HepG2 (cell line): ENCODE results near the gene RIN3. TPM values are rescaled to one million over a fixed set of nuclear protein-coding genes. Genes with fewer than 3 reads are reported as not detected.

Source experiments
- ATAC-seq: fragments of 200-7000 bp; cut with Tn5 transposase; 3 replicates; pipeline ENCODE4 v1.9.1; 2020; ENCODE audit warnings: mild to moderate bottlenecking, moderate library complexity
- BruUV-seq: library from RNA; stranded (reverse); fragments of 400-500 nt; replicated peaks from 2 replicates; lab custom pipeline; 2021; lab: Mats Ljungman, UMichigan
- CTCF ChIA-PET: fragments of 300-600 bp; formaldehyde crosslinking; extraction: SDS; loops from one replicate; lab custom pipeline; 2021; ENCODE audit warnings: low total read pairs, inconsistent platforms, low intra/inter-chr PET ratio; lab: Yijun Ruan, JAX
- POLR2A ChIA-PET: fragments of 350-600 bp; sonication (Branson Sonifier 250); formaldehyde crosslinking; loops from one replicate; lab custom pipeline; 2020; ENCODE audit warnings: antibody characterized with exemption, inconsistent platforms; lab: Yijun Ruan, JAX
- DNase-seq: peaks from one replicate; pipeline ENCODE4 v3.0.0-alpha.2; 2015; ENCODE audit warnings: low spot score
- FAIRE-seq: peaks from 3 replicates; lab custom pipeline; 2011; peaks lifted over from hg19 to GRCh38; lab: Jason Lieb, UNC
- H2AFZ ChIP-seq: one replicate; pipeline ENCODE4 v1.6.1; 2011; ENCODE audit warnings: low read length, inconsistent platforms
- H3K27ac ChIP-seq: fragments of 300-600 bp; 3 replicates; pipeline ENCODE4 v1.8.0; 2011; ENCODE audit warnings: mixed run types, mild to moderate bottlenecking, mixed read lengths, low read length, inconsistent platforms; ENCODE audit not compliant: insufficient read depth; ENCODE audit errors: extremely low read length
- H3K27me3 ChIP-seq, 2 experiments: fragments of 200-600 bp in 1 of 2; 2 replicates in 1 of 2; 3 replicates in 1 of 2; pipeline versions ENCODE4 v1.6.0 to v1.8.0; 2011; ENCODE audit warnings: low read length in 2 of 2, mild to moderate bottlenecking in 2 of 2, moderate library complexity in 2 of 2, inconsistent platforms in 1 of 2; ENCODE audit not compliant: insufficient read depth in 2 of 2, control insufficient read depth in 1 of 2
- H3K36me3 ChIP-seq, 2 experiments: fragments of 200-600 bp in 1 of 2; replicated peaks in 1 of 2; 2 replicates in 1 of 2; 3 replicates in 1 of 2; pipeline versions ENCODE4 v1.5.1 to v1.8.0; 2011; ENCODE audit warnings: low read length in 2 of 2, inconsistent platforms in 1 of 2; ENCODE audit not compliant: insufficient read depth in 2 of 2, control insufficient read depth in 1 of 2
- H3K4me1 ChIP-seq: 2 replicates; pipeline ENCODE4 v1.5.1; 2012; ENCODE audit warnings: low read length, inconsistent platforms; ENCODE audit not compliant: insufficient read depth
- H3K4me2 ChIP-seq: 2 replicates; pipeline ENCODE4 v1.6.0; 2011; ENCODE audit warnings: low read depth, low read length, inconsistent platforms
- H3K4me3 ChIP-seq, 3 experiments: fragments of 200-600 bp in 1 of 3; sonication (generic), shearing (Covaris generic) in 1 of 3; replicated peaks in 1 of 3; 2 replicates each; pipeline ENCODE4 v1.5.1; 2011 to 2016; ENCODE audit warnings: low read length in 3 of 3, inconsistent platforms in 2 of 3, low read depth in 2 of 3, mild to moderate bottlenecking in 2 of 3, control low read depth in 1 of 3, mixed read lengths in 1 of 3; ENCODE audit not compliant: insufficient read depth in 1 of 3
- H3K79me2 ChIP-seq: one replicate; pipeline ENCODE4 v1.6.1; 2011; ENCODE audit warnings: low read length, inconsistent platforms; ENCODE audit not compliant: insufficient read depth
- H3K9ac ChIP-seq: 2 replicates; pipeline ENCODE4 v1.6.0; 2011; ENCODE audit warnings: mild to moderate bottlenecking, low read depth, low read length, inconsistent platforms; ENCODE audit not compliant: insufficient read depth
- H3K9me3 ChIP-seq: 2 replicates; pipeline ENCODE4 v1.5.1; 2012; ENCODE audit warnings: mild to moderate bottlenecking, low read length
- H4K20me1 ChIP-seq: 2 replicates; pipeline ENCODE4 v1.6.0; 2011; ENCODE audit warnings: inconsistent platforms, mild to moderate bottlenecking, low read length, moderate library complexity; ENCODE audit not compliant: insufficient read depth
- MAFG ChIP-seq: sonication (generic); formaldehyde crosslinking; IDR thresholded peaks from 2 replicates; pipeline ENCODE4 v1.5.1; 2020; ENCODE audit warnings: mild to moderate bottlenecking, missing genetic modification reagents
- MTF1 ChIP-seq: sonication (generic); formaldehyde crosslinking; IDR thresholded peaks from 2 replicates; pipeline ENCODE4 v1.5.0; 2020; ENCODE audit warnings: missing genetic modification reagents
- NCOR1 ChIP-seq: fragments of 200-600 bp; sonication (generic); IDR thresholded peaks from 2 replicates; pipeline ENCODE4 v1.7.0; 2017; ENCODE audit warnings: antibody characterized with exemption, low read length, borderline replicate concordance
- RBAK ChIP-seq: sonication (generic); formaldehyde crosslinking; IDR thresholded peaks from 2 replicates; pipeline ENCODE4 v1.5.1; 2020; ENCODE audit warnings: mild to moderate bottlenecking, missing genetic modification reagents
- ZNF75D ChIP-seq: sonication (generic); formaldehyde crosslinking; IDR thresholded peaks from 2 replicates; pipeline ENCODE4 v1.8.1; 2023; ENCODE audit warnings: missing genetic modification reagents, mild to moderate bottlenecking, borderline replicate concordance
- WGBS: methylation state at CpG from one replicate; pipeline ENCODE4 v1.1.6; 2017; ENCODE audit warnings: low lambda C conversion rate; 5-methylcytosine and 5-hydroxymethylcytosine counted together
- in situ Hi-C: cut with HindIII; loops from 2 replicates; pipeline ENCODE4 v1.10.0; 2017; ENCODE audit warnings: low pct_unique_long_range_greater_than_20kb; ENCODE audit not compliant: extremely low pct_ligation_motif_present
- intact Hi-C: fragments of 100-400 bp; cut with micrococcal nuclease; formaldehyde crosslinking; loops from one replicate; pipeline ENCODE4 v1.10.0; 2022; ENCODE audit not compliant: unreplicated experiment
- polyA plus RNA-seq, 8 experiments: library from polyadenylated mRNA; depleted of rRNA in 3 of 8; stranded (reverse) in 7 of 8; unstranded in 1 of 8; fragments of >200 nt; fragmentation: Illumina TruSeq in 4 of 8; extraction: Trizol in 4 of 8; gene quantifications; 2 replicates each; pipeline versions ENCODE4 v1.2.1 to v1.2.3, GENCODE V29; 2011 to 2016; ENCODE audit warnings: low read depth in 4 of 8, missing spikeins in 1 of 8, mixed read lengths in 1 of 8; ENCODE audit not compliant: insufficient read depth in 1 of 8
- total RNA-seq, 5 experiments: library from RNA; depleted of rRNA; stranded (reverse); fragments of >200 nt; fragmentation: Illumina TruSeq; extraction: Trizol; gene quantifications; 2 replicates each; pipeline ENCODE4 v1.2.3, GENCODE V29; 2016; ENCODE audit warnings: low read depth in 1 of 5
- TF ChIP-seq, protein P1 (sequence below): sonication (generic); formaldehyde crosslinking; IDR thresholded peaks from 2 replicates; pipeline ENCODE4 v1.5.1; 2020; ENCODE audit warnings: mild to moderate bottlenecking, missing genetic modification reagents, borderline replicate concordance
- TF ChIP-seq, protein P2 (sequence below), 2 experiments: sonication (generic) in 1 of 2; formaldehyde crosslinking in 1 of 2; IDR thresholded peaks; 2 replicates each; pipeline versions ENCODE4 v1.5.1 to v1.6.1; 2011 to 2020; ENCODE audit warnings: borderline replicate concordance in 1 of 2, low read depth in 1 of 2, low read length in 1 of 2, mild to moderate bottlenecking in 1 of 2, missing genetic modification reagents in 1 of 2, moderate library complexity in 1 of 2
- TF ChIP-seq, protein P3 (sequence below): sonication (generic); formaldehyde crosslinking; IDR thresholded peaks from 2 replicates; pipeline ENCODE4 v1.4.0; 2020; ENCODE audit warnings: mild to moderate bottlenecking, missing genetic modification reagents
- TF ChIP-seq, protein P4 (sequence below): IDR thresholded peaks from 2 replicates; pipeline ENCODE4 v1.6.1; 2016; ENCODE audit warnings: missing compliant biosample characterization, missing genetic modification reagents, borderline replicate concordance

The RIN3 gene
- total and polyA plus RNA-seq, 2 of the 13 experiments (the other 11 are each of a cell fraction or from before 2014, with no cell fraction given): 2.3 to 3.6 TPM

DNA sequence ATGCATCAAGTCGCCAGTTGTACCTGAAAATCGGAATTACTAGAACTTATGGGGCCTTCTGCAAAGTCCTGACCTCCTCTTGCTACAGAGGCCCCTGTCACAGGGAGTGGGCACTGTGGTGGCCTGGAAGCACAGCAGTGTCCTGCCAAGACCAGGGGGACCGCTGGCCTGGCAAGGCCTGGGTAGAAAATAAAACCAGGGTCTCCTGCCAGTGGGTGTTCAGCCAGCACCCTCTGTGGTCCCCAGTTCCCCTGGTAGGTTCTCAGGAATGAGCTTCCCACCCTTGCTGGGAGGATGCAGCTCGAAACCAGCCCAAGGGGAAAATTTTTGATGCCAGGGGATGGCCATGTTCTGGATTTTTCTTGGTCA is 43.9 kb downstream of the RIN3 start:
- BruUV-seq: TSS peak; percentile 27
- H3K4me3 ChIP-seq: peak overlapping the region in 1 of 3 experiments; percentile 47; a peak in 2 of 6 replicates
- FAIRE-seq (no peak), DNase-seq (no peak), ATAC-seq (peak; percentile 64)
- ChIA-PET CTCF (no interaction called here), POLR2A (interaction anchor here (0.9 kb wide), 1 partner anchor 13 kb away, joined by 3 read pairs; no protein-coding TSS in a partner anchor)
- H3K4me1 ChIP-seq: peaks cover 44% of the 10 kb centered on the region
- H4K20me1 ChIP-seq: no peaks in the 10 kb centered on the region
- peaks cover 2% of the 10 kb centered on the region for H3K79me2 ChIP-seq
- in situ Hi-C loops (no loop called here), intact Hi-C loops (no loop called here)
- no peaks in the 10 kb centered on the region for H3K27me3 ChIP-seq
- H3K4me2 ChIP-seq: peak overlapping the region; percentile 56
- H3K27ac ChIP-seq: peak overlapping the region; percentile 85
- no peaks in the 10 kb centered on the region for H3K9me3 ChIP-seq
- no peak overlapping the region for H2AFZ ChIP-seq
- peak overlapping the region; percentile 42 for H3K9ac ChIP-seq
- 40% methylated on average over 3 of the region's 4 CpGs for WGBS
- peaks cover 1 to 9% of the 10 kb centered on the region in 2 experiments; a peak in 3 of 5 replicates for H3K36me3 ChIP-seq
- TF ChIP-seq, protein P1, sequence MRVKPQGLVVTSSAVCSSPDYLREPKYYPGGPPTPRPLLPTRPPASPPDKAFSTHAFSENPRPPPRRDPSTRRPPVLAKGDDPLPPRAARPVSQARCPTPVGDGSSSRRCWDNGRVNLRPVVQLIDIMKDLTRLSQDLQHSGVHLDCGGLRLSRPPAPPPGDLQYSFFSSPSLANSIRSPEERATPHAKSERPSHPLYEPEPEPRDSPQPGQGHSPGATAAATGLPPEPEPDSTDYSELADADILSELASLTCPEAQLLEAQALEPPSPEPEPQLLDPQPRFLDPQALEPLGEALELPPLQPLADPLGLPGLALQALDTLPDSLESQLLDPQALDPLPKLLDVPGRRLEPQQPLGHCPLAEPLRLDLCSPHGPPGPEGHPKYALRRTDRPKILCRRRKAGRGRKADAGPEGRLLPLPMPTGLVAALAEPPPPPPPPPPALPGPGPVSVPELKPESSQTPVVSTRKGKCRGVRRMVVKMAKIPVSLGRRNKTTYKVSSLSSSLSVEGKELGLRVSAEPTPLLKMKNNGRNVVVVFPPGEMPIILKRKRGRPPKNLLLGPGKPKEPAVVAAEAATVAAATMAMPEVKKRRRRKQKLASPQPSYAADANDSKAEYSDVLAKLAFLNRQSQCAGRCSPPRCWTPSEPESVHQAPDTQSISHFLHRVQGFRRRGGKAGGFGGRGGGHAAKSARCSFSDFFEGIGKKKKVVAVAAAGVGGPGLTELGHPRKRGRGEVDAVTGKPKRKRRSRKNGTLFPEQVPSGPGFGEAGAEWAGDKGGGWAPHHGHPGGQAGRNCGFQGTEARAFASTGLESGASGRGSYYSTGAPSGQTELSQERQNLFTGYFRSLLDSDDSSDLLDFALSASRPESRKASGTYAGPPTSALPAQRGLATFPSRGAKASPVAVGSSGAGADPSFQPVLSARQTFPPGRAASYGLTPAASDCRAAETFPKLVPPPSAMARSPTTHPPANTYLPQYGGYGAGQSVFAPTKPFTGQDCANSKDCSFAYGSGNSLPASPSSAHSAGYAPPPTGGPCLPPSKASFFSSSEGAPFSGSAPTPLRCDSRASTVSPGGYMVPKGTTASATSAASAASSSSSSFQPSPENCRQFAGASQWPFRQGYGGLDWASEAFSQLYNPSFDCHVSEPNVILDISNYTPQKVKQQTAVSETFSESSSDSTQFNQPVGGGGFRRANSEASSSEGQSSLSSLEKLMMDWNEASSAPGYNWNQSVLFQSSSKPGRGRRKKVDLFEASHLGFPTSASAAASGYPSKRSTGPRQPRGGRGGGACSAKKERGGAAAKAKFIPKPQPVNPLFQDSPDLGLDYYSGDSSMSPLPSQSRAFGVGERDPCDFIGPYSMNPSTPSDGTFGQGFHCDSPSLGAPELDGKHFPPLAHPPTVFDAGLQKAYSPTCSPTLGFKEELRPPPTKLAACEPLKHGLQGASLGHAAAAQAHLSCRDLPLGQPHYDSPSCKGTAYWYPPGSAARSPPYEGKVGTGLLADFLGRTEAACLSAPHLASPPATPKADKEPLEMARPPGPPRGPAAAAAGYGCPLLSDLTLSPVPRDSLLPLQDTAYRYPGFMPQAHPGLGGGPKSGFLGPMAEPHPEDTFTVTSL: no peak
- TF ChIP-seq, protein P2, sequence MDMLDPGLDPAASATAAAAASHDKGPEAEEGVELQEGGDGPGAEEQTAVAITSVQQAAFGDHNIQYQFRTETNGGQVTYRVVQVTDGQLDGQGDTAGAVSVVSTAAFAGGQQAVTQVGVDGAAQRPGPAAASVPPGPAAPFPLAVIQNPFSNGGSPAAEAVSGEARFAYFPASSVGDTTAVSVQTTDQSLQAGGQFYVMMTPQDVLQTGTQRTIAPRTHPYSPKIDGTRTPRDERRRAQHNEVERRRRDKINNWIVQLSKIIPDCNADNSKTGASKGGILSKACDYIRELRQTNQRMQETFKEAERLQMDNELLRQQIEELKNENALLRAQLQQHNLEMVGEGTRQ (IDR thresholded peaks at IDR 0.05; ENCODE audit: low read depth, low read length): no peak
- TF ChIP-seq, protein P2 (CRISPR knock-in tag; IDR thresholded peaks at IDR 0.05; ENCODE audit: borderline replicate concordance): 0 out of 2 replicates have a peak, but pooled peaks have one; percentile 31
- TF ChIP-seq ZNF75D (CRISPR knock-in tag) (no peak), NCOR1 (peak; percentile 11; the same call in 1 of the 2 replicates), MAFG (CRISPR knock-in tag) (no peak), MTF1 (no peak), RBAK (CRISPR knock-in tag) (0 out of 2 replicates have a peak, but pooled peaks have one; percentile 31)
- TF ChIP-seq, protein P3, sequence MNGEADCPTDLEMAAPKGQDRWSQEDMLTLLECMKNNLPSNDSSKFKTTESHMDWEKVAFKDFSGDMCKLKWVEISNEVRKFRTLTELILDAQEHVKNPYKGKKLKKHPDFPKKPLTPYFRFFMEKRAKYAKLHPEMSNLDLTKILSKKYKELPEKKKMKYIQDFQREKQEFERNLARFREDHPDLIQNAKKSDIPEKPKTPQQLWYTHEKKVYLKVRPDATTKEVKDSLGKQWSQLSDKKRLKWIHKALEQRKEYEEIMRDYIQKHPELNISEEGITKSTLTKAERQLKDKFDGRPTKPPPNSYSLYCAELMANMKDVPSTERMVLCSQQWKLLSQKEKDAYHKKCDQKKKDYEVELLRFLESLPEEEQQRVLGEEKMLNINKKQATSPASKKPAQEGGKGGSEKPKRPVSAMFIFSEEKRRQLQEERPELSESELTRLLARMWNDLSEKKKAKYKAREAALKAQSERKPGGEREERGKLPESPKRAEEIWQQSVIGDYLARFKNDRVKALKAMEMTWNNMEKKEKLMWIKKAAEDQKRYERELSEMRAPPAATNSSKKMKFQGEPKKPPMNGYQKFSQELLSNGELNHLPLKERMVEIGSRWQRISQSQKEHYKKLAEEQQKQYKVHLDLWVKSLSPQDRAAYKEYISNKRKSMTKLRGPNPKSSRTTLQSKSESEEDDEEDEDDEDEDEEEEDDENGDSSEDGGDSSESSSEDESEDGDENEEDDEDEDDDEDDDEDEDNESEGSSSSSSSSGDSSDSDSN: no peak
- TF ChIP-seq, protein P4, sequence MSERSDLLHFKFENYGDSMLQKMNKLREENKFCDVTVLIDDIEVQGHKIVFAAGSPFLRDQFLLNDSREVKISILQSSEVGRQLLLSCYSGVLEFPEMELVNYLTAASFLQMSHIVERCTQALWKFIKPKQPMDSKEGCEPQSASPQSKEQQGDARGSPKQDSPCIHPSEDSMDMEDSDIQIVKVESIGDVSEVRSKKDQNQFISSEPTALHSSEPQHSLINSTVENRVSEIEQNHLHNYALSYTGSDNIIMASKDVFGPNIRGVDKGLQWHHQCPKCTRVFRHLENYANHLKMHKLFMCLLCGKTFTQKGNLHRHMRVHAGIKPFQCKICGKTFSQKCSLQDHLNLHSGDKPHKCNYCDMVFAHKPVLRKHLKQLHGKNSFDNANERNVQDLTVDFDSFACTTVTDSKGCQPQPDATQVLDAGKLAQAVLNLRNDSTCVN (CRISPR knock-in tag): 0 out of 2 replicates have a peak, but pooled peaks have one; percentile 6
